Tibial nerve (tissue), 4 donors: ENCODE measurements around the gene ROBO2.

Source experiments
- CTCF ChIP-seq, 5 experiments: fragments of 200-600 bp in 3 of 5; fragments of 450-650 bp in 2 of 5; sonication (generic) in 3 of 5; IDR thresholded peaks; one replicate each; pipeline ENCODE4 v1.5.1; 2016 to 2019; ENCODE audit warnings: antibody characterized with exemption in 5 of 5, mild to moderate bottlenecking in 3 of 5, moderate library complexity in 2 of 5
- EP300 ChIP-seq, 2 donors: sonication (generic); formaldehyde crosslinking; IDR thresholded peaks; one replicate each; pipeline ENCODE4 v1.6.1; 2017; ENCODE audit warnings: antibody characterized with exemption in 2 of 2, mild to moderate bottlenecking in 1 of 2

- TF ChIP-seq CTCF (IDR thresholded peaks at IDR 0.05) (no peak), EP300 (IDR thresholded peaks at IDR 0.05) (no peak)
Observed at GRCh38 chr3:77605308-77605707, 565.4 kb downstream of the ROBO2 start.
